ENCODE results near the gene SHISA5. TPM values are rescaled to one million over a fixed set of nuclear protein-coding genes. Genes with fewer than 3 reads are reported as not detected.

SHISA5 gene
- total RNA-seq, 1 donor from 2014 or later: 47.9 TPM

GRCh38 chr3:48427630-48427962, 76.4 kb downstream of the SHISA5 start:
- DNase-seq: no peak
- intact Hi-C loops (cut with DNase I): no loop called here
- no peak for ATAC-seq (ENCODE audit: poor library complexity)

DNA sequence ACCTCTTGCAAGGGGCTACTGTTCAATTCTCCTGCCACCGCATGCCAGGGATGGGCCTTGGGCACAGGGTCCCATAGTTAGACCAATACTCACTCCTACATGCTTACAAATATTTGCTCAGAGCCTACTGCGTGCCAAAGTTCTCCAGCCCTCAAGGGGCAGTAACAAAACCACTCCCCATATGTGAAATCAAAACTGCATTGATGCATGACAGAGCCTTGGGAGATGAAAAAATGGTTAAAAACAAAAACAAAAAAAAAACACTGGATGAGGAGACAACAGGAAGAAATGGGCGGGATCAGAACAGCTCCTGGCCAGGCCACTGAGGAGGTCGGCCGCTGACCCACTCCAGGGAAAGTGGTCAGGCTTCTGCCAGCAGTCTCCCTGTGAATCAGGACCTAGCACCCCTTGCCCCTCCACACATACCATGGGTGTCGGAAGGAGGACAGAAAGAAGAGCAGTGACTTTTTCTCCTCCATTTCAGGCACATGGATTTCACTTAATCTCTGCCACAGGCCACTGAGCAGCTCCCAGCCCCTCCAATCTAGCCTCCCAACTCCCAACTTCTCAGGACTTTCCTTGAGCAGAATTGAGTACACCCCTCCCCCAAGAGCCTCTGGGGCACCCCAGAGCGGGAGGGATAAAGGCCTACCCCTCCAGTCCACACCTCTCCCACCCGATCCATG, 76.9 kb downstream of the SHISA5 start:
- intact Hi-C loops (cut with DNase I): no loop called here
- DNase-seq (no peak), ATAC-seq (ENCODE audit: poor library complexity) (no peak)

- intact Hi-C loops (cut with DNase I): no loop called here
- peak; percentile 64 for DNase-seq
- peak; percentile 58 for ATAC-seq (ENCODE audit: poor library complexity)
These were observed 77.5 kb downstream of the SHISA5 start for GRCh38 chr3:48426401-48426909.

- intact Hi-C loops (cut with DNase I): no loop called here
- peak; percentile 26 for ATAC-seq (ENCODE audit: poor library complexity)
- peak; percentile 69 for DNase-seq
These were observed 78.6 kb downstream of the SHISA5 start for GRCh38 chr3:48425281-48425812.

DNA sequence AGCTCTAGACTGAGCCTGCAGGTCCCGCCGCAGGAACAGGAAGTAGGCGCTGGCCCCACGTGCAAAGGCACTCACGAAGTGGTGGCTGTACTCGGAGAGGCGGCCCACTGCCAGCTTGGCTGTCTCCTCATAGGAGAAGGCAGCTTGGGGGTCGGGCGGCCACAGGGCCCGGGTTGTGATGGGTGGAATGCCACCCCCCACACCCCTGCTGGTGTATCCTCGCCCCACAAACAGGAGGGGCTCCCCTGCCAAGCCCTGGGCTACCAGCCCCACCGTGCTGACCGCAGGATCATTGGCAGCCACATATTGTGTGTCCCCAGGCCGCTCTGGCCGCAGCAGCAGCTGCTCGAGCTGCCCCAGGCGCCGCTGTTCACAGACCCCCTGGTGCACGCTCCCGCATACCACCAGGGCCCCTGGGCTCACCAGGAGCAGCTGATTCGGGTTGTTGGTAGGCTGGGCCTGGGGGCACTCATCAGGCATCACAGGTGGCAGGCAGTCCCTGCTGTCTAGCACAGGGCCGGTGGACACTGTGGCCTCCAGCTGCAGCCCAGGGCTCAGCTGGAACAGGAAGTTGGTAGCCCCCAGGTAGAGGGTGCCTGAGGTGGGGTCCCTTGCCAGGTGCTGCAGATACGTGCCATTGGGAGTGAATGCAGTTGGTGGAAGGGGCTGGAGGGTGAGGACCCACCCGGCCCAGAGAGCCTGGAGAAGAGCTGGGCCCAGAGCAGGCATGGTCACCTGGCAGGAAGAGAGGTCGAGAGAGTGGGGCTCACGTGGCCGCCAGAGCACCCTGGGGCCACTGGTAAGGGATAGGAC, 79.9 kb downstream of the SHISA5 start:
- no peak for ATAC-seq (ENCODE audit: poor library complexity)
- intact Hi-C loops (cut with DNase I): no loop called here
- DNase-seq: no peak

GRCh38 chr3:48423241-48423882, 80.6 kb downstream of the SHISA5 start:
- intact Hi-C loops (cut with DNase I): no loop called here
- ATAC-seq (ENCODE audit: poor library complexity) (no peak), DNase-seq (no peak)

- ATAC-seq (ENCODE audit: poor library complexity) (no peak), DNase-seq (no peak)
- intact Hi-C loops (cut with DNase I): no loop called here
These were observed 81.3 kb downstream of the SHISA5 start for GRCh38 chr3:48422681-48423080.

DNA sequence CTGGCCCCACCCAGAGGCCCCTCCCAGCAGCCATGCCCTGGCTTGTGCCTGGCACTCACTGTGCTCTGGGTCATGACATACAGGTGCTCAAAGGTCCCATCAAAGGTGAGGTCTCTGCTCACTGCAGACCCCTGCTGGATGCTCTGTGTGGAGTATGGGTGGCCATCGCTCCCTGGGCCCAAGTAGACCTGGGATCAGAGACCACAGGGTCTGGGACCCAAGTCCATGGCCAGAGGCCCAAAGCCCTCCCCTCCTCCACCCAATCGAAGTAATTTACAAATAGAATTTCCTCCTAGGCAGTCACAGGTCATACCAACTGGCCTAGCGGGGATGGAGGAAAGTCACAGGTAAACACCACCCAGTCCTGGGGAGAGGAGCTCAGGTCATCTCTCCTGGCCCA, 81.7 kb downstream of the SHISA5 start:
- intact Hi-C loops (cut with DNase I): no loop called here
- DNase-seq (no peak), ATAC-seq (ENCODE audit: poor library complexity) (no peak)

GRCh38 chr3:48420561-48420960, 83.4 kb downstream of the SHISA5 start:
- intact Hi-C loops (cut with DNase I): no loop called here
- no peak for DNase-seq
- ATAC-seq (ENCODE audit: poor library complexity): no peak

DNA sequence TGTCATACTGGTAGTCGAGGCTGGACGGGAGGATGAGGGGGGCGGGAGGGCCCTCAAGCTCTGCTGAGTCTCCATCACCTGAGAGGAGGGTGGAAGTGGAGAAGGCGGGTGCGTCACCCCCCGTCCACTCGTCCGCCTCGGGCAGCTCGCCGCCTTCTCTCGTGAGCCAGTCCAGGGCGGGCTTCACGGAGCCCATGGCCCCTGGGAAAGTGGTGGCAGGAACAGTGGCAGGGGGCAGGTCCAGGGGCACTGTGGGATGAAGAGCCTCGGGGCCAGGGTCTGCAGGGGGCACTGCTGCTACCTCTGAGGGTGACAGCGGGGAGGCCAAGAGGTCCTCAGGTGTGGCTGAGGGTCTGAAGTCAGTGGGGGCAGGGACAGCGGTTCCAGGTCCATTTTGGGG, 84.4 kb downstream of the SHISA5 start:
- ATAC-seq (ENCODE audit: poor library complexity) (no peak), DNase-seq (no peak)
- intact Hi-C loops (cut with DNase I): no loop called here

- intact Hi-C loops (cut with DNase I): no loop called here
These were observed 84.8 kb downstream of the SHISA5 start for GRCh38 chr3:48419149-48419548.

DNA sequence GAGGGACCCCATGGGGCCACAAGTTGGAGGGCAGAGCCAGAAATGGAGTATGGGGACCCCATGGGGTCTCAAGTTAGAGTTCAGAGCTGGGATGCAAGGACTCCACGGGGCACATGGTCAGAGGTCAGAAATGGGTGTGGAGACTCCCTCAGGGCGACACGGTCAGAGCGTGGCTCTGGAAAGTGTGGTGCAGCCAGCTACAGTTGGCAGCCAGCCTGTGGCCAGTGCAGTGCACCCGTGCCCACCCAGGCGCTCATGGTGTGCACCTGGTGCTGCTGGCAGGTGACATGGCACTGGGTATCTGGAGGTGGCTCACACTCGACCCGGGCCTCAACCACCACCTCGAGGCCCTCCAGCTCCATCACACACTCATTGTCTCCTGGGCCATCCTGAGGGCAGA, 85.3 kb downstream of the SHISA5 start:
- no peak for ATAC-seq (ENCODE audit: poor library complexity)

More at GRCh38 chr3:48419149-48419548, 84.8 kb downstream of the SHISA5 start:
- no peak for DNase-seq
- no peak for ATAC-seq (ENCODE audit: poor library complexity)

GRCh38 chr3:48418140-48418539, 85.8 kb downstream of the SHISA5 start:
- intact Hi-C loops (cut with DNase I): no loop called here
- no peak for DNase-seq

More for the DNA sequence above, 85.3 kb downstream of the SHISA5 start:
- no peak for DNase-seq
- intact Hi-C loops (cut with DNase I): no loop called here

More at GRCh38 chr3:48418140-48418539, 85.8 kb downstream of the SHISA5 start:
- no peak for ATAC-seq (ENCODE audit: poor library complexity)

Small RNA genes within 50 kb of the gene (microRNA-seq; reads per million reads assigned to microRNA genes)
- not detected for gene MIR6823

Other genes with a start within 250 kb of the SHISA5 start
- gene NME6, start 202.8 kb downstream of the SHISA5 start, total RNA-seq: 20.5 TPM
- gene SPINK8, start 170.5 kb downstream of the SHISA5 start, total RNA-seq: not detected
- not detected for gene FBXW12, start 132.0 kb downstream of the SHISA5 start, total RNA-seq
- 51.3 TPM for gene PLXNB1, start 74.1 kb downstream of the SHISA5 start, total RNA-seq
- 11.9 TPM for gene CCDC51, start 64.1 kb downstream of the SHISA5 start, total RNA-seq
- gene TMA7, start 63.9 kb downstream of the SHISA5 start, total RNA-seq: 237 TPM
- gene ATRIP, start 57.4 kb downstream of the SHISA5 start, total RNA-seq: 3.2 TPM
- 1.1 TPM for gene PFKFB4, start 52.6 kb upstream of the SHISA5 start, total RNA-seq
- not detected for gene UCN2, start 59.6 kb upstream of the SHISA5 start, total RNA-seq
- gene COL7A1, start 91.2 kb upstream of the SHISA5 start, total RNA-seq: 16.1 TPM
- gene UQCRC1, start 105.5 kb upstream of the SHISA5 start, total RNA-seq: 1,265 TPM
- gene TMEM89, start 117.6 kb upstream of the SHISA5 start, total RNA-seq: not detected
- gene SLC26A6, start 131.3 kb upstream of the SHISA5 start, total RNA-seq: 10.8 TPM
- 0.16 TPM for gene CELSR3, start 158.7 kb upstream of the SHISA5 start, total RNA-seq
- gene NCKIPSD, start 181.7 kb upstream of the SHISA5 start, total RNA-seq: 13.3 TPM
- gene IP6K2, start 213.0 kb upstream of the SHISA5 start, total RNA-seq: 22.7 TPM